Calu3 (cell line): ENCODE results near the gene WWOX. TPM values are rescaled to one million over a fixed set of nuclear protein-coding genes. Genes with fewer than 3 reads are reported as not detected.

Experiments
- BruUV-seq: library from RNA; stranded (reverse); fragments of 400-500 nt; replicated peaks from 2 replicates; lab custom pipeline; 2021; lab: Mats Ljungman, UMichigan
- CTCF ChIA-PET: fragments of 300-600 bp; sonication (Branson Sonifier 250); formaldehyde crosslinking; loops from one replicate; lab custom pipeline; 2022; ENCODE audit warnings: antibody characterized with exemption; lab: Charles Lee
- DNase-seq: peaks from one replicate; pipeline ENCODE4 v3.0.0; 2022
- H3K27ac Mint-ChIP-seq: one replicate; pipeline ENCODE4 v1.8.0; 2022; ENCODE audit warnings: mixed read lengths; ENCODE audit not compliant: unreplicated experiment
- H3K27me3 Mint-ChIP-seq: one replicate; pipeline ENCODE4 v1.8.0; 2022; ENCODE audit warnings: mixed read lengths; ENCODE audit not compliant: unreplicated experiment
- H3K36me3 Mint-ChIP-seq: one replicate; pipeline ENCODE4 v1.8.0; 2022; ENCODE audit warnings: mild to moderate bottlenecking, moderate library complexity, mixed read lengths; ENCODE audit not compliant: insufficient read depth, unreplicated experiment
- H3K4me1 Mint-ChIP-seq: one replicate; pipeline ENCODE4 v1.8.0; 2022; ENCODE audit warnings: mild to moderate bottlenecking, low read depth, mixed read lengths; ENCODE audit not compliant: unreplicated experiment
- H3K4me3 Mint-ChIP-seq: one replicate; pipeline ENCODE4 v1.8.0; 2022; ENCODE audit warnings: mild to moderate bottlenecking, low read depth, moderate library complexity, mixed read lengths; ENCODE audit not compliant: unreplicated experiment
- H3K9me3 Mint-ChIP-seq: one replicate; pipeline ENCODE4 v1.8.0; 2022; ENCODE audit warnings: low read depth, mixed read lengths; ENCODE audit not compliant: unreplicated experiment
- CTCF ChIP-seq: fragments of 200-600 bp; IDR thresholded peaks from one replicate; pipeline ENCODE4 v1.8.0; 2022; ENCODE audit warnings: antibody characterized with exemption; ENCODE audit not compliant: unreplicated experiment
- intact Hi-C: fragments of 100-400 bp; cut with micrococcal nuclease; formaldehyde crosslinking; loops from one replicate; pipeline ENCODE4 v1.10.0; 2022; ENCODE audit not compliant: unreplicated experiment
- total RNA-seq: library from RNA; stranded (reverse); gene quantifications from 2 replicates; pipeline ENCODE4 v1.2.3, GENCODE V29; 2022

WWOX gene
- total RNA-seq, 1 experiment from 2014 or later, result 33.5 TPM

- Mint-ChIP-seq H3K36me3 (no peaks in the 10 kb centered on the region), H3K27me3 (no peaks in the 10 kb centered on the region), H3K4me3 (no peak overlapping the region), H3K4me1 (no peaks in the 10 kb centered on the region), H3K27ac (no peak overlapping the region), H3K9me3 (peaks cover 13% of the 10 kb centered on the region)
- no TSS peak for BruUV-seq
- no peak for DNase-seq
- TF ChIP-seq CTCF, result no peak
- CTCF ChIA-PET, result interaction anchor here (0.7 kb wide), 1 partner anchor 27 kb away, joined by 4 read pairs; no protein-coding TSS in a partner anchor
- intact Hi-C loops, result no loop called here
These were observed 595.9 kb downstream of the WWOX start for GRCh38 chr16:78695391-78695790.

- TF ChIP-seq CTCF, result no peak
- no peak overlapping the region for H3K27ac Mint-ChIP-seq
- no peaks in the 10 kb centered on the region for H3K4me1 Mint-ChIP-seq
- intact Hi-C loops, result no loop called here
- H3K9me3 Mint-ChIP-seq, result peaks cover 17% of the 10 kb centered on the region
- no peak overlapping the region for H3K4me3 Mint-ChIP-seq
- BruUV-seq, result no TSS peak
- H3K27me3 Mint-ChIP-seq, result no peaks in the 10 kb centered on the region
- DNase-seq, result no peak
- CTCF ChIA-PET, result no interaction called here
- no peaks in the 10 kb centered on the region for H3K36me3 Mint-ChIP-seq
These were observed 597.3 kb downstream of the WWOX start for GRCh38 chr16:78696797-78697196.

- Mint-ChIP-seq H3K4me3 (no peak overlapping the region), H3K9me3 (peaks cover 15% of the 10 kb centered on the region), H3K27ac (no peak overlapping the region), H3K4me1 (no peaks in the 10 kb centered on the region), H3K36me3 (no peaks in the 10 kb centered on the region), H3K27me3 (no peaks in the 10 kb centered on the region)
- DNase-seq, result no peak
- CTCF ChIA-PET, result no interaction called here
- TF ChIP-seq CTCF, result no peak
- intact Hi-C loops, result no loop called here
- no TSS peak for BruUV-seq
These were observed 598.0 kb downstream of the WWOX start for GRCh38 chr16:78697426-78697825.

GRCh38 chr16:78703936-78704335 is 604.5 kb downstream of the WWOX start:
- Mint-ChIP-seq H3K27me3 (no peaks in the 10 kb centered on the region), H3K9me3 (peaks cover 24% of the 10 kb centered on the region), H3K4me3 (no peak overlapping the region), H3K4me1 (no peaks in the 10 kb centered on the region), H3K27ac (no peak overlapping the region), H3K36me3 (no peaks in the 10 kb centered on the region)
- no TSS peak for BruUV-seq
- no peak for DNase-seq
- TF ChIP-seq CTCF, result no peak
- CTCF ChIA-PET, result no interaction called here
- intact Hi-C loops, result no loop called here
